Superior temporal gyrus (tissue), 1 donor: Measurements from ENCODE around the gene RASL11A.
A peak's percentile ranks its signal among the peaks of the same experiment; 100 is the strongest.
"Not testable (repeated sequence)": the region's sequence is repeated elsewhere in the genome, so short reads cannot be mapped to it uniquely, and the experiment has no call there.

Experiments
- DNase-seq: peaks from one replicate; pipeline ENCODE4 v3.0.0-alpha.2; 2016; ENCODE audit errors: extremely low spot score

Gene RASL11A

GRCh38 chr13:27270594-27271520, at the start of gene RASL11A:
Gene RASL11A (plus strand): TSS chr13:27270830. CDS start chr13:27270945, 115 bp downstream.
- DNase-seq = peak; percentile 83

GRCh38 chr13:27222100-27222499, 48.5 kb upstream of the RASL11A start:
- DNase-seq = not testable (repeated sequence)

GRCh38 chr13:27226991-27227390, 43.6 kb upstream of the RASL11A start:
- no peak for DNase-seq

GRCh38 chr13:27228131-27228530, 42.5 kb upstream of the RASL11A start:
- DNase-seq = no peak

GRCh38 chr13:27229642-27230041, 41.0 kb upstream of the RASL11A start:
- no peak for DNase-seq

GRCh38 chr13:27233964-27234363, 36.7 kb upstream of the RASL11A start:
- DNase-seq = no peak

GRCh38 chr13:27236478-27236877, 34.2 kb upstream of the RASL11A start:
- no peak for DNase-seq

GRCh38 chr13:27242702-27243101, 27.9 kb upstream of the RASL11A start:
- no peak for DNase-seq

GRCh38 chr13:27245610-27246009, 25.0 kb upstream of the RASL11A start:
- DNase-seq = no peak

GRCh38 chr13:27250833-27251165, 19.8 kb upstream of the RASL11A start:
- DNase-seq = no peak

GRCh38 chr13:27251166-27252091, 19.2 kb upstream of the RASL11A start, which contains the start of gene RPL21:
Gene RPL21 (plus strand): TSS chr13:27251558. CDS start chr13:27253777, 2,219 bp downstream.
- DNase-seq = peak; percentile 98

- no peak for DNase-seq
These were observed 18.2 kb upstream of the RASL11A start for GRCh38 chr13:27252467-27252866.

GRCh38 chr13:27257233-27257568, 13.4 kb upstream of the RASL11A start:
- no peak for DNase-seq

GRCh38 chr13:27257648-27258253, 12.9 kb upstream of the RASL11A start:
- no peak for DNase-seq

GRCh38 chr13:27258637-27259386, 11.8 kb upstream of the RASL11A start:
- no peak for DNase-seq

GRCh38 chr13:27259831-27260230, 10.8 kb upstream of the RASL11A start:
- no peak for DNase-seq

- DNase-seq = no peak
These were observed 9.2 kb upstream of the RASL11A start for GRCh38 chr13:27261396-27261795.

GRCh38 chr13:27263438-27263837, 7.2 kb upstream of the RASL11A start:
- no peak for DNase-seq

- peak; percentile 62 for DNase-seq
These were observed 6.4 kb upstream of the RASL11A start for GRCh38 chr13:27264181-27264580.

GRCh38 chr13:27264648-27265047, 6.0 kb upstream of the RASL11A start:
- DNase-seq = no peak

- DNase-seq = no peak
These were observed 3.7 kb upstream of the RASL11A start for GRCh38 chr13:27266917-27267316.
